ENCODE data around the gene MRI1.

- TF ChIP-seq EZH2 (IDR thresholded peaks at IDR 0.05; ENCODE audit: low read length), result no peak
- no peak for TF ChIP-seq CTCF (optimal IDR thresholded peaks at IDR 0.05 in 1 of 3, IDR thresholded peaks at IDR 0.05 in 1 of 3, conservative IDR thresholded peaks at IDR 0.05 in 1 of 3; ENCODE audit: extremely low read depth in 1 of 3, insufficient read depth in 2 of 3, low read length in 3 of 3)
Measured at GRCh38 chr19:13764101-13764807, at the start of gene MRI1.

Measured in keratinocyte (primary cell).